IPS-15b (cell line): ENCODE measurements around the gene ZNF562.
"Not testable (repeated sequence)": the region's sequence is repeated elsewhere in the genome, so short reads cannot be mapped to it uniquely, and the experiment has no call there.

Experiments
- H3K27me3 ChIP-seq: one replicate; pipeline ENCODE4 v1.6.1; 2013; ENCODE audit warnings: low read length; ENCODE audit not compliant: control insufficient read depth, insufficient read depth
- H3K36me3 ChIP-seq: one replicate; pipeline ENCODE4 v1.6.1; 2013; ENCODE audit warnings: low read length; ENCODE audit not compliant: control insufficient read depth, insufficient read depth
- H3K4me1 ChIP-seq: one replicate; pipeline ENCODE4 v1.6.1; 2013; ENCODE audit warnings: mild to moderate bottlenecking, low read length; ENCODE audit not compliant: control insufficient read depth, insufficient read depth
- H3K4me3 ChIP-seq: one replicate; pipeline ENCODE4 v1.5.1; 2013; ENCODE audit warnings: low read depth, low read length
- H3K9ac ChIP-seq: one replicate; pipeline ENCODE4 v1.6.1; 2013; ENCODE audit warnings: low read depth, mild to moderate bottlenecking, low read length
- H3K9me3 ChIP-seq: one replicate; pipeline ENCODE4 v1.6.1; 2013; ENCODE audit warnings: mild to moderate bottlenecking, low read length; ENCODE audit not compliant: control insufficient read depth, insufficient read depth

Gene ZNF562

DNA sequence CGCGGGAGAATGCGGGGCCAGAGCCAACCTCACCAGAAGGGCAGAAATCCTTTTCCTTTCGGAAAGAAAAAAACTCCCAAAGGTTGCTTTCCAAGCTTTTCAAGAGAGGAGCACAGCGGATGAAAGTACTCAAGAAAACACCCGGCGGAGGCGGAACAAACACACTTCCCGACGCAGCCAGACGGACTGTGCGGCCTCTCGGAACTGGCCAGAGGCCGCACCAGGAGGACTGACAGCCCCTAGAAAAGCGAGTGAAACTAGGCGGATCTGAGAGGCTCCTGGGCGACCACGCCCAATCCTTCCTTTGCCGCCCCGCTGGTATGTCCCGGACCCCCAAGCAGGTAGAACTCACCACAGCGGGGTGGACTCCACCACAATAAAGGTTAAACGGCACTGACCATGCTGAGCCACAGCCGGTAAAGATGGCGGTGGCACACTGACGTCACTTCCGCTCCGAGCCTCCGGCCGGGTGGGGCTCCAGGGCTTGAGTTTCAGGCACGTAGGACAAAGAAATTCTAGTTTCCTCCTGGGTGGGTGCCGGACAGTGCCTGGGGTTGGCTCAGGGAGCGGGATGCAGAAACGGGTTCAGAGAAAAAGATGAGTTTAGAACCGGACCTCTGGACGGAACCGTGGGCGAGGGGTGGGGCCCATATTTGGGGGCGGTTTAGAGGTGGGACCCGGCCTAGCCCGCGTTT lies at the start of gene ZNF562:
ZNF562 (minus strand) TSS at position 438 of the 695 bp plus-strand sequence. CDS start 14,356 bp downstream, outside the sequence.
- H3K9me3 ChIP-seq, result peaks cover 10% of the 10 kb centered on the region
- H3K27me3 ChIP-seq, result no peaks in the 10 kb centered on the region
- H3K36me3 ChIP-seq, result no peaks in the 10 kb centered on the region
- H3K9ac ChIP-seq, result peak within 1 kb of the TSS; percentile 99
- no peaks in the 10 kb centered on the region for H3K4me1 ChIP-seq
- H3K4me3 ChIP-seq, result peak within 1 kb of the TSS; percentile 94

DNA sequence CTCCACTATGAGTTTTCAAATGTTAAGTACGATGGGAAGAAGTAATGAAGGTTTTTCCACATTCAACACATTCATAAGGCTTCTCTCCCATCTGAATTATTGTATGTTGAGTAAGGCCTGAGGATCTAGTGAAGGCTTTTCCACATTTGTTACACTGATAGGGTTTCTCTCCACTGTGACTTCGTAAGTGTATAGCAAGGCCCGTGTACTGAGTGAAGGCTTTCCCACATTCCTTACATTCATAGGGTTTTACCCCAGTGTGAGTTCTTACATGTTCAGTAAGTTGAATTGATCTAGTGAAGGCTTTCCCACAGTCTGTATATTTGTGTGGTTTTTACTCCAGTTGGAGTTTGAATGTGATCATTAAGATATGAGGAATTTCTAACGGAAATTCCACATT lies 49.3 kb upstream of the ZNF562 start:
- no peaks in the 10 kb centered on the region for H3K4me1 ChIP-seq
- H3K27me3 ChIP-seq, result no peaks in the 10 kb centered on the region
- H3K36me3 ChIP-seq, result no peaks in the 10 kb centered on the region
- H3K9me3 ChIP-seq, result peaks cover 3% of the 10 kb centered on the region
- H3K4me3 ChIP-seq, result no peak overlapping the region
- H3K9ac ChIP-seq, result no peak overlapping the region

DNA sequence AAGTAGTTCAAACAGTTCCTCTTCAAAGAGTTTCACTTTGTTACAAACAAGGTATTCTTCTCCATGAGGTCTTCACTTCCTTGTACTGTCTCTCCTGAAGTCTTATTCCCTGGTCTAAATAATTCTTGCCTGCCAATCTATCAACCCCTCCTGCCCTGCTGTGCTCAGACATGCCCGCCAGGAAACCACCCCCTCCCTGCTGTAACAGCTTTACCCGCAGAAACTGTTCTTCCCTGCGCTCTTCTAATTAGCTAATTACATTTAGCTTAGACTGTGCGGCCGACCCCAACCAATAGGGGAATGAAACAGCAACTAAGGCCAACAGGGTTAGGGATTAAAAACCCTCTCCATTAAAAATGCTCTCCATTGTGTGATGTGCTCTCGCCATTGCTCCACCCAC lies 47.0 kb upstream of the ZNF562 start:
- H3K4me1 ChIP-seq, result no peaks in the 10 kb centered on the region
- H3K9me3 ChIP-seq, result peaks cover 3% of the 10 kb centered on the region
- H3K36me3 ChIP-seq, result no peaks in the 10 kb centered on the region
- no peaks in the 10 kb centered on the region for H3K27me3 ChIP-seq
- H3K9ac ChIP-seq, result no peak overlapping the region
- no peak overlapping the region for H3K4me3 ChIP-seq

DNA sequence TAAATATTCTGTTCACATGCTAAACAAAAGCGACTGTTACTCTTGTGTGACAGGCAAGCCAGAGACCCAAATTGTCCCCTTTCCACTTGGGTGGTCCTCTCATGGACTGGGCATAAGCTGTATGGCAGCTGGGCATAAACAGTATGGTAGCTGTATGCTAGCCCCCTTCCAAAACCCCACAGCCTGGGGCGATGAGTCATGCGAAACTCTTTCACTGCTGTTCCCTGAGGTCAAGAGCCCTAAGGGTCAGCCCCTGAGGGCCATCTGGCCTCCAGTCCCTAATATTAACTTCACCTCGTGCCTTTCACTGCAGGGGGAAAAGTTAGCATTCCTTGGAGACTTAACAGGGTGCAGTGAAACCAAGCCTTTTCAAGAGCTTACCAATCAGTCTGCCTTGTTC lies 45.6 kb upstream of the ZNF562 start:
- Histone ChIP-seq H3K27me3 (no peaks in the 10 kb centered on the region), H3K36me3 (no peaks in the 10 kb centered on the region), H3K4me3 (no peak overlapping the region), H3K9ac (no peak overlapping the region), H3K9me3 (peaks cover 3% of the 10 kb centered on the region), H3K4me1 (no peaks in the 10 kb centered on the region)

DNA sequence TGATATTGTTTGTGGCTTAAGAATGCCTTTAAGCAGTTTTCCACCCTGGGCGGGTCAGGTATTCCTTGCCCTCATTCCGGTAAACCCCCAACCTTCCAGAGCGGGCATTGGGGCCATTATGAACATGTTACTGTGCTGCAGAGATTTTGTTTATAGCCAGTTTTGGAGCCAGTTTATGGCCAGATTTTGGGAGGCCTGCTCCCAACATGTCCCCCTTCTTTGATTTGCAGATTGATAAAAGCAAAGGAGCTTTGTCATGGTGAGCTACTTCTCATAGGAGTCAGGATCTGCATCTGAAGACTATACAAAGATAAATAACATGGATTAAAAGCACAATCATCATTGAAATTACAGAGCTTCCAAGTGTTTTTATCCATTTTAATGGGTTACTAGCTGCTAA lies 36.9 kb upstream of the ZNF562 start:
- H3K9ac ChIP-seq, result no peak overlapping the region
- no peaks in the 10 kb centered on the region for H3K36me3 ChIP-seq
- no peaks in the 10 kb centered on the region for H3K27me3 ChIP-seq
- H3K4me3 ChIP-seq, result no peak overlapping the region
- peaks cover 3% of the 10 kb centered on the region for H3K9me3 ChIP-seq
- H3K4me1 ChIP-seq, result no peaks in the 10 kb centered on the region

DNA sequence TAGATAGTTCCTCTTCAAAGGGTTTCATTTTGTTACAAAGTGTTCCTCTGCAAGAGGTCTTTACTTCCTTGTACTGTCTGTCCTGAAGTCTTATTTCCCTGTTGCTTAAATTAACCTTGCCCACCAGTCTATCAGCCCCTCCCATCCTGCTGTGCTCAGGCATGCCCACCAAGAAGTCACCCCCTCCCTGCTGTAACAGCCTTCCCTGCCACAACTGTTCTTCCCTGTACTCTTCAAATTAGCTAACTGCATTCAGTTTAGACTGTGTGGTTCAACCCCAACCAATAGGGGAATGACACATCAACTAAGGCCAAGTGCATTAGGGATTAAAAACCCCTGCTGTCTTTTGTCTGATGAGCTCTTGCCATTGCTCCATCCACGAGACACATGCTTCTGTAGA lies 34.4 kb upstream of the ZNF562 start:
- H3K27me3 ChIP-seq, result no peaks in the 10 kb centered on the region
- peaks cover 3% of the 10 kb centered on the region for H3K9me3 ChIP-seq
- no peaks in the 10 kb centered on the region for H3K36me3 ChIP-seq
- H3K4me3 ChIP-seq, result no peak overlapping the region
- H3K9ac ChIP-seq, result no peak overlapping the region
- H3K4me1 ChIP-seq, result no peaks in the 10 kb centered on the region

DNA sequence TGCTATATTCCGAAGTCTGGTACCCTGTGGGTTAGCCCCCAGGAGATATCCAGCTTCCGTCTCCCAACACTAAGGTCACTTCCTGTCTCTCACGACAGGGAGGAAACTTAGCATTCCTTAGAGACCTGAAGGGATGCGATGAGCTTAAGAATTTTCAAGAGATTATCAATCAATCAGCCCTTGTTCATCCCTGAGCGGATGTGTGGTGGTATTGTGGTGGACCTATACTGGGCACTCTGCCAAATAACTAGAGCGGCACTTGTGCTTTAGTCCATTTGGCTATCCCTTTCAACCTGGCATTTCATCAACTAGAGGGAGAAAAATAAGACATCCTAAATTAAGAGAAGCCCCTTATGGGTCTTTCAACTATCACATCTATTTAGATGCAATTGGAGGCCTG lies 30.9 kb upstream of the ZNF562 start:
- Histone ChIP-seq H3K4me1 (no peaks in the 10 kb centered on the region), H3K9ac (no peak overlapping the region), H3K36me3 (no peaks in the 10 kb centered on the region), H3K9me3 (peaks cover 3% of the 10 kb centered on the region), H3K27me3 (no peaks in the 10 kb centered on the region), H3K4me3 (no peak overlapping the region)

DNA sequence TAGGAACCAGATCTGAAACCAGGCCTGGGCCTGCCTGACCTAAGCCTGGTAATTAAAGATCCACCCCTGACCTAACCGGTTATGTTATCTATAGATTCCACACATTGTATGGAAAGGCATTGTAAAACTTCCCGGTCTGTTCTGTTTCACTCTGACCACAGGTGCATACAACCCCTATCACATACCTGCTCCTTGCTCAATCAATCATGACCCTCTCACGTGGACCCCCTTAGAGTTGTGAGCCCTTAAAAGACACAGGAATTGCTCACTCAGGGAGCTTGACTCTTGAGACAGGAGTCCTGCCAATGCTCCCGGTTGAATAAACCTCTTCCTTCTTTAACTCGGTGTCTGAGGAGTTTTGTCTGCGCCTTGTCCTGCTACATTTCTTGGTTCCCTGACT lies 27.3 kb upstream of the ZNF562 start:
- H3K9me3 ChIP-seq, result no peaks in the 10 kb centered on the region
- no peak overlapping the region for H3K9ac ChIP-seq
- H3K27me3 ChIP-seq, result no peaks in the 10 kb centered on the region
- H3K4me1 ChIP-seq, result no peaks in the 10 kb centered on the region
- H3K36me3 ChIP-seq, result no peaks in the 10 kb centered on the region
- no peak overlapping the region for H3K4me3 ChIP-seq

DNA sequence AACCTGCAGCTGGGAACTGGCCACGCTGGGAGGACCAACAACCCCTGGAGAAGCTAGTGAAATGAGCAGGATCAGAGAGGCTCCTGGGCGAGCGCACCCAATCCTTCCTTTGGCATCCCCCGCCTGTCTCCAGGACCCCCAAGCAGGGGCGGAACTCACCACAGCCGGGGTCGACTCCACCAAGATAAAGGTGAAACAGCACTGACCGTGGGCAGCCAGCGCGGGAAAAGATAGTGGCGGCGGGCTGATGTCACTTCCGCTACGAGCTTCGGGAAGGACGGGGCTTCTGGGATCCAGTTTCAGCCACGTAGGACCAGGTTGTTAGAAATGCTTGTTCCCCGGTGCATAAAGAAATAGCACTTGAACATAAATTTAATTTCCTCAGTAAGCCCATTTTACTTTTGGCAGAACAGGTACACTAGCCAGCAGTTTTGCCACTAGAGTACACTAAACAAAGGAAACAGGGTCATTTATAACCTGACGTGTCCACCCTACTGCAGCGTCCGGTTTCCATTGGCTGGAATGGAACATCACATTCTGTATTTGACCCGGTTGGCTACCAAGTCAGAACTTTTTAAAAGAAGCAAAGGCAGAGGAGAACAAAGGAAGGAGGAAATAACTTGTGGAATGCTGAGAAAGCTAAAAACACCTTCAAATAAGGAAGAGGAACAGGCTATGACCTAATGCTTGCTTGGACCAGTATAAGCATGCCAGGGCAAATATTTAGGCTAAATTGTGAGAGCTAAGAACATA lies 25.5 kb upstream of the ZNF562 start:
- H3K9me3 ChIP-seq, result no peaks in the 10 kb centered on the region
- no peaks in the 10 kb centered on the region for H3K27me3 ChIP-seq
- no peaks in the 10 kb centered on the region for H3K4me1 ChIP-seq
- no peaks in the 10 kb centered on the region for H3K36me3 ChIP-seq
- H3K9ac ChIP-seq, result no peak overlapping the region
- H3K4me3 ChIP-seq, result no peak overlapping the region

DNA sequence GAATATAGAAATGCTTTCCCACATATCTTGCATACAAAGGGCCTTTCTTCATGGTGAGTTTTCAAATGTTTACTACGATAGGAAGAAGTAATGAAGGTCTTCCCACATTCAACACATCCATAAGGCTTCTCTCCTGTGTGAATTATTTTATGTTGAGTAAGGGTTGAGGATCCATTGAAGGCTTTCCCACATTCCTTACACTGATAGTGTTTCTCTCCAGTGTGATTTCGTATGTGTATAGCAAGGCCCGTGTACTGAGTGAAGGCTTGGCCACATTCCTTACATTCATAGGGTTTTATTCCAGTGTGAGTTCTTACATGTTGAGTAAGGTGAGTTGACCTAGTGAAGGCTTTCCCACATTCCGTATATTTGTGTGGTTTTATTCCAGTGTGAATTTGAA lies 15.4 kb upstream of the ZNF562 start:
- H3K4me1 ChIP-seq, H3K27me3 ChIP-seq, H3K9me3 ChIP-seq, H3K4me3 ChIP-seq, H3K36me3 ChIP-seq, H3K9ac ChIP-seq: not testable (repeated sequence)

DNA sequence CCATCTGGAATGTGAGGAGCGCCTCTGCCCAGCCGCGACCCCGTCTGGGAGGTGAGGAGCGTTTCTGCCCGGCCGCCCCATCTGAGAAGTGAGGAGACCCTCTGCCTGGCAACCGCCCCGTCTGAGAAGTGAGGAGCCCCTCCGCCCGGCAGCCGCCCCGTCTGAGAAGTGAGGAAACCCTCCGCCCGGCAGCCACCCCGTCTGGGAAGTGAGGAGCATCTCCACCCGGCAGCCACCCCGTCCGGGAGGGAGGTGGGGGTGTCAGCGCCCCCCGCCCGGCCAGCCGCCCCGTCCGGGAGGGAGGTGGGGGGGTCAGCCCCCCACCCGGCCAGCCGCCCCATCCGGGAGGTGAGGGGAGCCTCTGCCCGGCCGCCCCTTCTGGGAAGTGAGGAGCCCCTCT lies 5.1 kb upstream of the ZNF562 start:
- H3K9me3 ChIP-seq, H3K27me3 ChIP-seq, H3K9ac ChIP-seq, H3K4me3 ChIP-seq, H3K4me1 ChIP-seq, H3K36me3 ChIP-seq: not testable (repeated sequence)

DNA sequence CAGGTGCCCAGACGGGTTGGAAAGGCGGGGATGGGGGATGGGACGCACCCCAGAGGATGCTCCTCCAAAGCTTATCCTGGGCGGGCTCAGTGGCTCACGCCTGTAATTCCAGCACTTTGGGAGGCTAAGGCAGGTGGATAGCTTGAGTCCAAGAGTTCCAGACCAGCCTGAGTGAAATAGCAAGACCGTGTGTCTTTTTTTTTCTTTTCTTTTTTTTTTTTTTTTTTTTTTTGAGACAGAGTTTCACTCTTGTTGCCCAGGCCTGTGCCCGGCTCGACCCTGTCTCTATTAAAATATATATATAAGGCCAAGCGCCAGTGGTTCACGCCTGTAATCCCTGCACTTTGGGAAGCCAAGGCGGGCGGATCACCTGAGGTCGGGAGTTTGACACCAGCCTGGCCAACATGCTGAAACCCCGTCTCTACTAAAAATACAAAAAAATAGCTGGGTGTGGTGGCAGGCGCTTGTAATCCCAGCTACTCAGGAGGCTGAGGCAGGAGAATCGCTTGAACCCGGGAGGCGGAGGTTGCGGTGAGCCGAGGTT lies 530 bp upstream of the ZNF562 start:
- H3K9ac ChIP-seq, result peak overlapping the region; percentile 99
- not testable (repeated sequence) for H3K4me1 ChIP-seq, H3K27me3 ChIP-seq, H3K36me3 ChIP-seq
- H3K9me3 ChIP-seq, result peaks cover 10% of the 10 kb centered on the region
- H3K4me3 ChIP-seq, result peak overlapping the region; percentile 94
